HCEC 1CT (cell line): ENCODE results near the gene TAL1.
"Not testable (repeated sequence)": the region's sequence is repeated elsewhere in the genome, so short reads cannot be mapped to it uniquely, and the experiment has no call there.

Experiments
- DNase-seq: peaks from one replicate; pipeline ENCODE4 v3.0.0-alpha.2; 2017

The TAL1 gene

GRCh38 chr1:47232187-47232874 is at the start of gene TAL1:
Gene TAL1, minus strand, starts transcription at chr1:47232225. Its CDS starts 6,337 bp downstream, at chr1:47225888.
- no peak for DNase-seq

GRCh38 chr1:47280142-47280541 is 48.1 kb upstream of the TAL1 start:
- DNase-seq = peak; percentile 25

- no peak for DNase-seq
Measured at GRCh38 chr1:47276850-47277249, 44.8 kb upstream of the TAL1 start.

GRCh38 chr1:47275811-47276210 is 43.8 kb upstream of the TAL1 start:
- peak; percentile 31 for DNase-seq

GRCh38 chr1:47265529-47265928 is 33.5 kb upstream of the TAL1 start:
- not testable (repeated sequence) for DNase-seq

- peak; percentile 24 for DNase-seq
Measured at GRCh38 chr1:47262787-47263413, 30.9 kb upstream of the TAL1 start.

GRCh38 chr1:47257224-47257623 is 25.2 kb upstream of the TAL1 start:
- no peak for DNase-seq

- no peak for DNase-seq
Measured at GRCh38 chr1:47252795-47253194, 20.8 kb upstream of the TAL1 start.

- DNase-seq = no peak
Measured at GRCh38 chr1:47252369-47252768, 20.3 kb upstream of the TAL1 start.

- no peak for DNase-seq
Measured at GRCh38 chr1:47249755-47250154, 17.7 kb upstream of the TAL1 start.

GRCh38 chr1:47244339-47244862 is 12.4 kb upstream of the TAL1 start:
- DNase-seq = no peak

- no peak for DNase-seq
Measured at GRCh38 chr1:47243910-47244309, 11.9 kb upstream of the TAL1 start.

GRCh38 chr1:47241114-47242113 is 9.4 kb upstream of the TAL1 start:
- no peak for DNase-seq

GRCh38 chr1:47238935-47239592 is 7.0 kb upstream of the TAL1 start:
- no peak for DNase-seq

- DNase-seq = no peak
Measured at GRCh38 chr1:47235806-47236205, 3.8 kb upstream of the TAL1 start.

GRCh38 chr1:47235241-47235681 is 3.2 kb upstream of the TAL1 start:
- DNase-seq = no peak

GRCh38 chr1:47233186-47233585 is 1.2 kb upstream of the TAL1 start:
- DNase-seq = no peak

GRCh38 chr1:47231301-47232186 is 481 bp downstream of the TAL1 start:
- no peak for DNase-seq

- no peak for DNase-seq
Measured at GRCh38 chr1:47230692-47231300, 1.2 kb downstream of the TAL1 start.

GRCh38 chr1:47229886-47230691 is 1.9 kb downstream of the TAL1 start:
- DNase-seq = no peak
